SU-DHL-6 (cell line): Measurements from ENCODE around the gene UBXN10.

Experiments used
- CTCF ChIP-seq: fragments of 200-600 bp; sonication (generic); IDR thresholded peaks from one replicate; pipeline ENCODE4 v1.5.1; 2017; ENCODE audit warnings: antibody characterized with exemption, mild to moderate bottlenecking, low read length, moderate library complexity; ENCODE audit not compliant: insufficient read depth, poor library complexity, severe bottlenecking
- EZH2phosphoT487 ChIP-seq: fragments of 200-600 bp; sonication (generic), shearing (Covaris generic); conservative IDR thresholded peaks from 2 replicates; pipeline ENCODE4 v1.6.1; 2018; ENCODE audit warnings: mild to moderate bottlenecking, antibody characterized with exemption, low read length, moderate library complexity, mixed read lengths

- TF ChIP-seq CTCF (no peak), EZH2phosphoT487 (no peak)
Measured at GRCh38 chr1:20138961-20139550, 46.8 kb upstream of the UBXN10 start, which contains the start of gene PLA2G2F.
